SK-N-SH (cell line): ENCODE results near the gene SEC14L6. TPM values are rescaled to one million over a fixed set of nuclear protein-coding genes. Genes with fewer than 3 reads are reported as not detected.

ENCODE experiments used
- CTCF ChIA-PET: fragments of 300-600, 350-600 bp; formaldehyde crosslinking; extraction: SDS; loops from one replicate; lab custom pipeline; 2021; lab: Yijun Ruan, JAX
- POLR2A ChIA-PET: fragments of 350-600 bp; sonication (Branson Sonifier 250); formaldehyde crosslinking; extraction: SDS; loops from one replicate; lab custom pipeline; 2020; ENCODE audit warnings: antibody characterized with exemption, inconsistent platforms; lab: Yijun Ruan, JAX
- DNase-seq: peaks from one replicate; pipeline ENCODE4 v3.0.0; 2012
- H2AFZ ChIP-seq: fragments of 200-600 bp; sonication (generic); 2 replicates; pipeline ENCODE4 v1.8.1; 2016; ENCODE audit warnings: antibody characterized with exemption, mild to moderate bottlenecking, low read depth
- H3F3A ChIP-seq: fragments of 200-600 bp; sonication (generic); replicated peaks from 2 replicates; pipeline ENCODE3; 2016; ENCODE audit warnings: antibody characterized with exemption, mild to moderate bottlenecking; ENCODE audit not compliant: insufficient read depth
- H3K27ac ChIP-seq, 2 experiments: fragments of 200-500 bp in 1 of 2; fragments of 200-600 bp in 1 of 2; sonication (Bioruptor generic) in 1 of 2; sonication (generic), shearing (Covaris generic) in 1 of 2; 2 replicates each; pipeline versions ENCODE4 v1.5.1 to v1.6.1; 2014 to 2016; ENCODE audit warnings: low read depth in 2 of 2, inconsistent platforms in 1 of 2, low read length in 1 of 2, mild to moderate bottlenecking in 1 of 2, mixed read lengths in 1 of 2
- H3K27me3 ChIP-seq: fragments of 200-600 bp; sonication (generic), shearing (Covaris generic); 2 replicates; pipeline ENCODE4 v1.6.1; 2016; ENCODE audit warnings: mixed run types; ENCODE audit not compliant: insufficient read depth
- H3K36me3 ChIP-seq, 2 experiments: fragments of 200-500 bp in 1 of 2; fragments of 200-600 bp in 1 of 2; sonication (Bioruptor generic) in 1 of 2; sonication (generic) in 1 of 2; replicated peaks in 1 of 2; 2 replicates each; pipeline versions ENCODE3 to v1.5.1; 2014 to 2016; ENCODE audit warnings: low read length in 1 of 2, mild to moderate bottlenecking in 1 of 2; ENCODE audit not compliant: insufficient read depth in 2 of 2, control insufficient read depth in 1 of 2
- H3K4me1 ChIP-seq, 2 experiments: fragments of 200-500 bp in 1 of 2; fragments of 200-600 bp in 1 of 2; sonication (Bioruptor generic) in 1 of 2; sonication (generic), shearing (Covaris generic) in 1 of 2; 2 replicates each; pipeline versions ENCODE4 v1.5.1 to v1.6.1; 2014 to 2016; ENCODE audit warnings: low read depth in 1 of 2, low read length in 1 of 2, mixed run types in 1 of 2; ENCODE audit not compliant: insufficient read depth in 2 of 2, control insufficient read depth in 1 of 2
- H3K4me2 ChIP-seq: fragments of 200-600 bp; sonication (generic), shearing (Covaris generic); 2 replicates; pipeline ENCODE4 v1.6.1; 2017; ENCODE audit warnings: mixed run types
- H3K4me3 ChIP-seq, 2 experiments: fragments of 200-500 bp in 1 of 2; fragments of 200-600 bp in 1 of 2; sonication (Bioruptor generic) in 1 of 2; sonication (generic), shearing (Covaris generic) in 1 of 2; 2 replicates each; pipeline versions ENCODE4 v1.5.1 to v1.8.1; 2014 to 2016; ENCODE audit warnings: low read depth in 2 of 2, inconsistent platforms in 1 of 2, low read length in 1 of 2, mild to moderate bottlenecking in 1 of 2, mixed read lengths in 1 of 2, moderate library complexity in 1 of 2
- H3K79me2 ChIP-seq: fragments of 200-600 bp; sonication (generic); 2 replicates; pipeline ENCODE4 v1.8.1; 2017; ENCODE audit warnings: mild to moderate bottlenecking; ENCODE audit not compliant: insufficient read depth
- H3K9ac ChIP-seq: fragments of 200-600 bp; sonication (generic); 2 replicates; pipeline ENCODE4 v1.6.1; 2017; ENCODE audit warnings: mixed run types
- H3K9me2 ChIP-seq: fragments of 200-600 bp; sonication (generic); 2 replicates; pipeline ENCODE4 v1.6.1; 2017; ENCODE audit warnings: mixed run types
- H3K9me3 ChIP-seq: fragments of 200-600 bp; sonication (generic); 2 replicates; pipeline ENCODE4 v1.6.1; 2017; ENCODE audit warnings: mixed run types, mild to moderate bottlenecking, moderate library complexity
- H4K20me1 ChIP-seq: fragments of 200-600 bp; sonication (generic); 2 replicates; pipeline ENCODE4 v1.6.1; 2017; ENCODE audit warnings: mild to moderate bottlenecking, mixed run types; ENCODE audit not compliant: insufficient read depth
- EP300 ChIP-seq, 2 experiments: IDR thresholded peaks; 2 replicates each; pipeline versions ENCODE4 v1.4.0 to v1.6.1; 2012; ENCODE audit warnings: borderline replicate concordance in 1 of 2, low read depth in 1 of 2, low read length in 1 of 2
- EZH2phosphoT487 ChIP-seq: fragments of 200-600 bp; sonication (generic); IDR thresholded peaks from 2 replicates; pipeline ENCODE4 v1.6.1; 2017; ENCODE audit warnings: low read depth, mixed run types, mild to moderate bottlenecking, antibody characterized with exemption, moderate library complexity, borderline replicate concordance
- GATA2 ChIP-seq: sonication (generic); formaldehyde crosslinking; IDR thresholded peaks from 2 replicates; pipeline ENCODE4 v1.5.0; 2020; ENCODE audit warnings: mild to moderate bottlenecking, missing genetic modification reagents
- JUND ChIP-seq: IDR thresholded peaks from 2 replicates; pipeline ENCODE4 v1.4.0; 2012
- MXI1 ChIP-seq: IDR thresholded peaks from 2 replicates; pipeline ENCODE4 v1.6.1; 2012; ENCODE audit warnings: mild to moderate bottlenecking, low read depth, low read length, improper control_type of control experiment
- NFIC ChIP-seq: IDR thresholded peaks from 2 replicates; pipeline ENCODE4 v1.4.0; 2012; ENCODE audit warnings: borderline replicate concordance
- RFX5 ChIP-seq: IDR thresholded peaks from 2 replicates; pipeline ENCODE4 v1.6.1; 2012; ENCODE audit warnings: mild to moderate bottlenecking, improper control_type of control experiment, low read length
- TEAD4 ChIP-seq: IDR thresholded peaks from 2 replicates; pipeline ENCODE4 v1.4.0; 2012; ENCODE audit warnings: mild to moderate bottlenecking, borderline replicate concordance; ENCODE audit not compliant: insufficient read depth
- ZBTB33 ChIP-seq: IDR thresholded peaks from 2 replicates; pipeline ENCODE4 v1.4.0; 2012; ENCODE audit warnings: low read depth, borderline replicate concordance
- WGBS: methylation state at CpG from one replicate; pipeline ENCODE4 v1.1.6; 2017; ENCODE audit warnings: low lambda C conversion rate; 5-methylcytosine and 5-hydroxymethylcytosine counted together
- polyA plus RNA-seq, 3 experiments: library from polyadenylated mRNA; depleted of rRNA; stranded (reverse); fragments of >200 nt; gene quantifications; 2 replicates each; pipeline ENCODE4 v1.2.3, GENCODE V29; 2012
- TF ChIP-seq, protein P1 (sequence below): fragments of 150-350 bp; IDR thresholded peaks from 2 replicates; pipeline ENCODE4 v1.6.1; 2016; ENCODE audit warnings: mild to moderate bottlenecking, low read depth, low read length
- TF ChIP-seq, protein P2 (sequence below): fragments of 150-350 bp; IDR thresholded peaks from 2 replicates; pipeline ENCODE4 v1.6.1; 2017; ENCODE audit warnings: antibody characterized with exemption, low read length, low read depth, borderline replicate concordance
- TF ChIP-seq, protein P3 (sequence below): IDR thresholded peaks from 2 replicates; pipeline ENCODE4 v1.4.0; 2012; ENCODE audit warnings: low read depth
- TF ChIP-seq, protein P4 (sequence below): fragments of 200-600 bp; sonication (generic); IDR thresholded peaks from 2 replicates; pipeline ENCODE4 v1.6.1; 2017; ENCODE audit warnings: antibody characterized with exemption, mild to moderate bottlenecking, moderate library complexity

SEC14L6 gene
- polyA plus RNA-seq, 1 of the 3 experiments (the other 2 are of a cell fraction): not detected

GRCh38 chr22:30523646-30524489 is 22.7 kb downstream of the SEC14L6 start:
- no peak overlapping the region for H3K4me3 ChIP-seq
- H4K20me1 ChIP-seq: no peaks in the 10 kb centered on the region
- no peaks in the 10 kb centered on the region for H3K27me3 ChIP-seq
- TF ChIP-seq TEAD4 (no peak), GATA2 (CRISPR knock-in tag) (peak; percentile 37; the same call in 1 of the 2 replicates), MXI1 (no peak), EP300 (IDR thresholded peaks at IDR 0.05; ENCODE audit: borderline replicate concordance in 1 of 2, low read depth in 1 of 2, low read length in 1 of 2) (0 out of 4 replicates have a peak, but pooled peaks of 1 of the 2 experiments have one; percentile 18), NFIC (no peak), JUND (no peak), EZH2phosphoT487 (no peak)
- TF ChIP-seq, protein P1, sequence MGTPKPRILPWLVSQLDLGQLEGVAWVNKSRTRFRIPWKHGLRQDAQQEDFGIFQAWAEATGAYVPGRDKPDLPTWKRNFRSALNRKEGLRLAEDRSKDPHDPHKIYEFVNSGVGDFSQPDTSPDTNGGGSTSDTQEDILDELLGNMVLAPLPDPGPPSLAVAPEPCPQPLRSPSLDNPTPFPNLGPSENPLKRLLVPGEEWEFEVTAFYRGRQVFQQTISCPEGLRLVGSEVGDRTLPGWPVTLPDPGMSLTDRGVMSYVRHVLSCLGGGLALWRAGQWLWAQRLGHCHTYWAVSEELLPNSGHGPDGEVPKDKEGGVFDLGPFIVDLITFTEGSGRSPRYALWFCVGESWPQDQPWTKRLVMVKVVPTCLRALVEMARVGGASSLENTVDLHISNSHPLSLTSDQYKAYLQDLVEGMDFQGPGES: no peak
- TF ChIP-seq, protein P2, sequence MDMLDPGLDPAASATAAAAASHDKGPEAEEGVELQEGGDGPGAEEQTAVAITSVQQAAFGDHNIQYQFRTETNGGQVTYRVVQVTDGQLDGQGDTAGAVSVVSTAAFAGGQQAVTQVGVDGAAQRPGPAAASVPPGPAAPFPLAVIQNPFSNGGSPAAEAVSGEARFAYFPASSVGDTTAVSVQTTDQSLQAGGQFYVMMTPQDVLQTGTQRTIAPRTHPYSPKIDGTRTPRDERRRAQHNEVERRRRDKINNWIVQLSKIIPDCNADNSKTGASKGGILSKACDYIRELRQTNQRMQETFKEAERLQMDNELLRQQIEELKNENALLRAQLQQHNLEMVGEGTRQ: no peak
- no peaks in the 10 kb centered on the region for H3K9me3 ChIP-seq
- WGBS: 51% methylated on average over 8 of the region's 8 CpGs
- no peaks in the 10 kb centered on the region; a peak in 1 of 4 replicates for H3K4me1 ChIP-seq
- no peaks in the 10 kb centered on the region for H3K9me2 ChIP-seq
- H3K9ac ChIP-seq: no peak overlapping the region
- ChIA-PET POLR2A (interaction anchor here (1.4 kb wide), 1 partner anchor 10 kb away, joined by 3 read pairs; no protein-coding TSS in a partner anchor), CTCF (no interaction called here)
- H3K4me2 ChIP-seq: no peak overlapping the region
- H2AFZ ChIP-seq: no peak overlapping the region
- no peaks in the 10 kb centered on the region for H3K36me3 ChIP-seq
- H3K27ac ChIP-seq: no peak overlapping the region
- no peaks in the 10 kb centered on the region for H3F3A ChIP-seq
- no peaks in the 10 kb centered on the region for H3K79me2 ChIP-seq
- no peak for DNase-seq

- Histone ChIP-seq H3K27me3 (no peaks in the 10 kb centered on the region), H3F3A (no peaks in the 10 kb centered on the region), H2AFZ (no peak overlapping the region), H3K9ac (no peak overlapping the region), H4K20me1 (no peaks in the 10 kb centered on the region), H3K9me2 (no peaks in the 10 kb centered on the region), H3K27ac (no peak overlapping the region), H3K4me1 (no peaks in the 10 kb centered on the region; a peak in 1 of 4 replicates), H3K36me3 (no peaks in the 10 kb centered on the region), H3K9me3 (no peaks in the 10 kb centered on the region), H3K4me2 (no peak overlapping the region), H3K79me2 (no peaks in the 10 kb centered on the region), H3K4me3 (no peak overlapping the region)
- TF ChIP-seq, protein P3, sequence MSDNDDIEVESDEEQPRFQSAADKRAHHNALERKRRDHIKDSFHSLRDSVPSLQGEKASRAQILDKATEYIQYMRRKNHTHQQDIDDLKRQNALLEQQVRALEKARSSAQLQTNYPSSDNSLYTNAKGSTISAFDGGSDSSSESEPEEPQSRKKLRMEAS: no peak
- TF ChIP-seq, protein P4, sequence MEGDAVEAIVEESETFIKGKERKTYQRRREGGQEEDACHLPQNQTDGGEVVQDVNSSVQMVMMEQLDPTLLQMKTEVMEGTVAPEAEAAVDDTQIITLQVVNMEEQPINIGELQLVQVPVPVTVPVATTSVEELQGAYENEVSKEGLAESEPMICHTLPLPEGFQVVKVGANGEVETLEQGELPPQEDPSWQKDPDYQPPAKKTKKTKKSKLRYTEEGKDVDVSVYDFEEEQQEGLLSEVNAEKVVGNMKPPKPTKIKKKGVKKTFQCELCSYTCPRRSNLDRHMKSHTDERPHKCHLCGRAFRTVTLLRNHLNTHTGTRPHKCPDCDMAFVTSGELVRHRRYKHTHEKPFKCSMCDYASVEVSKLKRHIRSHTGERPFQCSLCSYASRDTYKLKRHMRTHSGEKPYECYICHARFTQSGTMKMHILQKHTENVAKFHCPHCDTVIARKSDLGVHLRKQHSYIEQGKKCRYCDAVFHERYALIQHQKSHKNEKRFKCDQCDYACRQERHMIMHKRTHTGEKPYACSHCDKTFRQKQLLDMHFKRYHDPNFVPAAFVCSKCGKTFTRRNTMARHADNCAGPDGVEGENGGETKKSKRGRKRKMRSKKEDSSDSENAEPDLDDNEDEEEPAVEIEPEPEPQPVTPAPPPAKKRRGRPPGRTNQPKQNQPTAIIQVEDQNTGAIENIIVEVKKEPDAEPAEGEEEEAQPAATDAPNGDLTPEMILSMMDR: no peak
- TF ChIP-seq RFX5 (no peak), ZBTB33 (no peak)
- ChIA-PET CTCF (interaction anchor here (0.6 kb wide), 1 partner anchor 113 kb away, joined by 3 read pairs; no protein-coding TSS in a partner anchor), POLR2A (no interaction called here)
- no peak for DNase-seq
- WGBS: 55% methylated on average over 5 of the region's 5 CpGs
Measured at GRCh38 chr22:30521368-30522156, 25.0 kb downstream of the SEC14L6 start.
